HEK293 (cell line): ENCODE data around the gene DIPK1C.

Experiments used
- CTCF ChIA-PET: fragments of 350-600 bp; formaldehyde crosslinking; extraction: SDS; loops from one replicate; lab custom pipeline; 2021; ENCODE audit warnings: antibody characterized with exemption; lab: Yijun Ruan, JAX
- POLR2A ChIA-PET: fragments of 300-600 bp; formaldehyde crosslinking; extraction: SDS; loops from one replicate; lab custom pipeline; 2020; ENCODE audit warnings: antibody characterized with exemption, inconsistent platforms; lab: Yijun Ruan, JAX
- H3K27ac ChIP-seq: fragments of 200-500 bp; sonication (Bioruptor generic); 2 replicates; pipeline ENCODE4 v1.5.1; 2014; ENCODE audit warnings: low read depth, low read length, control low read depth, inconsistent platforms; ENCODE audit errors: extremely low read depth
- H3K36me3 ChIP-seq, 2 experiments: fragments of 200-500 bp in 1 of 2; sonication (Bioruptor generic) in 1 of 2; 1 replicate in 1 of 2; 2 replicates in 1 of 2; pipeline ENCODE4 v1.5.1; 2014 to 2017; ENCODE audit warnings: inconsistent platforms in 2 of 2, low read length in 2 of 2; ENCODE audit not compliant: control insufficient read depth in 2 of 2, insufficient read depth in 1 of 2
- H3K4me1 ChIP-seq: fragments of 200-500 bp; sonication (Bioruptor generic); 2 replicates; pipeline ENCODE4 v1.5.1; 2014; ENCODE audit warnings: mild to moderate bottlenecking, low read length, inconsistent platforms; ENCODE audit not compliant: control insufficient read depth, insufficient read depth
- H3K4me3 ChIP-seq: 2 replicates; pipeline ENCODE4 v1.5.1; 2011; ENCODE audit warnings: low read depth, mild to moderate bottlenecking, control low read depth, low read length, moderate library complexity
- H3K9me3 ChIP-seq: fragments of 200-500 bp; sonication (Bioruptor generic); 2 replicates; pipeline ENCODE4 v1.5.1; 2014; ENCODE audit warnings: low read depth, low read length, inconsistent platforms; ENCODE audit not compliant: control insufficient read depth, insufficient read depth
- AEBP2 ChIP-seq: fragments of 450-650 bp; formaldehyde crosslinking; IDR thresholded peaks from 2 replicates; pipeline ENCODE4 v1.5.1; 2016; ENCODE audit warnings: missing biosample characterization, missing genetic modification characterization, borderline replicate concordance
- CTCF ChIP-seq: fragments of 450-650 bp; formaldehyde crosslinking; IDR thresholded peaks from 2 replicates; pipeline ENCODE4 v1.5.1; 2016; ENCODE audit warnings: missing biosample characterization, missing genetic modification characterization
- GLI4 ChIP-seq: fragments of 450-650 bp; formaldehyde crosslinking; IDR thresholded peaks from 2 replicates; pipeline ENCODE4 v1.5.1; 2016; ENCODE audit warnings: missing biosample characterization, missing genetic modification characterization
- IKZF3 ChIP-seq: fragments of 450-650 bp; IDR thresholded peaks from 2 replicates; pipeline ENCODE4 v1.5.0; 2018; ENCODE audit warnings: missing biosample characterization, mild to moderate bottlenecking, missing genetic modification characterization, moderate library complexity
- KLF9 ChIP-seq: fragments of 450-650 bp; formaldehyde crosslinking; IDR thresholded peaks from 2 replicates; pipeline ENCODE4 v1.5.1; 2016; ENCODE audit warnings: missing biosample characterization, missing genetic modification characterization, low read depth
- PRDM10 ChIP-seq: fragments of 450-650 bp; formaldehyde crosslinking; IDR thresholded peaks from 2 replicates; pipeline ENCODE4 v1.5.1; 2016; ENCODE audit warnings: missing biosample characterization, missing genetic modification characterization
- PRDM6 ChIP-seq: fragments of 450-650 bp; formaldehyde crosslinking; IDR thresholded peaks from 2 replicates; pipeline ENCODE4 v1.5.1; 2017; ENCODE audit warnings: missing biosample characterization, missing genetic modification characterization
- REST ChIP-seq: fragments of 450-650 bp; formaldehyde crosslinking; IDR thresholded peaks from 2 replicates; pipeline ENCODE4 v1.5.1; 2016; ENCODE audit warnings: missing biosample characterization, missing genetic modification characterization
- SP7 ChIP-seq: fragments of 450-650 bp; formaldehyde crosslinking; IDR thresholded peaks from 2 replicates; pipeline ENCODE4 v1.5.1; 2016; ENCODE audit warnings: missing biosample characterization, missing genetic modification characterization
- TCF7L2 ChIP-seq: IDR thresholded peaks from 2 replicates; pipeline ENCODE4 v1.6.1; 2011; ENCODE audit warnings: low read depth, mild to moderate bottlenecking, inconsistent platforms, low read length, moderate library complexity, borderline replicate concordance
- WT1 ChIP-seq: fragments of 450-650 bp; formaldehyde crosslinking; IDR thresholded peaks from 2 replicates; pipeline ENCODE4 v1.5.1; 2016; ENCODE audit warnings: missing biosample characterization, missing genetic modification characterization
- ZBTB6 ChIP-seq: fragments of 450-650 bp; formaldehyde crosslinking; IDR thresholded peaks from 2 replicates; pipeline ENCODE4 v1.5.1; 2017; ENCODE audit warnings: missing biosample characterization, missing genetic modification characterization
- ZNF266 ChIP-seq: fragments of 450-650 bp; formaldehyde crosslinking; IDR thresholded peaks from 2 replicates; pipeline ENCODE4 v1.5.1; 2016; ENCODE audit warnings: missing biosample characterization, missing genetic modification characterization, low read depth
- ZNF354C ChIP-seq: fragments of 450-650 bp; formaldehyde crosslinking; IDR thresholded peaks from 2 replicates; pipeline ENCODE4 v1.5.1; 2016; ENCODE audit warnings: missing biosample characterization, missing genetic modification characterization, low read depth, borderline replicate concordance
- ZNF473 ChIP-seq: fragments of 450-650 bp; formaldehyde crosslinking; IDR thresholded peaks from 2 replicates; pipeline ENCODE4 v1.5.1; 2017; ENCODE audit warnings: missing biosample characterization, missing genetic modification characterization
- ZNF48 ChIP-seq: fragments of 450-650 bp; formaldehyde crosslinking; IDR thresholded peaks from 2 replicates; pipeline ENCODE4 v1.5.1; 2016; ENCODE audit warnings: missing biosample characterization, missing genetic modification characterization
- ZNF501 ChIP-seq: fragments of 450-650 bp; formaldehyde crosslinking; IDR thresholded peaks from 2 replicates; pipeline ENCODE4 v1.5.1; 2016; ENCODE audit warnings: missing biosample characterization, missing genetic modification characterization
- ZNF521 ChIP-seq: fragments of 450-650 bp; formaldehyde crosslinking; IDR thresholded peaks from 2 replicates; pipeline ENCODE4 v1.5.1; 2017; ENCODE audit warnings: missing biosample characterization, mild to moderate bottlenecking, missing genetic modification characterization
- ZNF561 ChIP-seq: fragments of 450-650 bp; IDR thresholded peaks from 2 replicates; pipeline ENCODE4 v1.5.1; 2018; ENCODE audit warnings: missing biosample characterization, missing genetic modification characterization, borderline replicate concordance
- ZNF670 ChIP-seq: fragments of 450-650 bp; formaldehyde crosslinking; IDR thresholded peaks from 2 replicates; pipeline ENCODE4 v1.5.1; 2016; ENCODE audit warnings: missing biosample characterization, missing genetic modification characterization, low read depth
- ZNF704 ChIP-seq: fragments of 450-650 bp; formaldehyde crosslinking; IDR thresholded peaks from 2 replicates; pipeline ENCODE4 v1.5.1; 2016; ENCODE audit warnings: missing biosample characterization, missing genetic modification characterization
- ZNF791 ChIP-seq: fragments of 450-650 bp; formaldehyde crosslinking; IDR thresholded peaks from 2 replicates; pipeline ENCODE4 v1.5.1; 2016; ENCODE audit warnings: missing biosample characterization, missing genetic modification characterization

The DIPK1C gene

GRCh38 chr18:74399091-74399887, 57.8 kb downstream of the DIPK1C start (continued):
- TF ChIP-seq ZNF501 (tag by site-specific recombination) (no peak), GLI4 (tag by site-specific recombination) (no peak), PRDM10 (no peak), ZNF354C (tag by site-specific recombination) (no peak), ZBTB6 (no peak), KLF9 (tag by site-specific recombination) (no peak), ZNF473 (tag by site-specific recombination) (no peak), ZNF266 (no peak), ZNF521 (tag by site-specific recombination) (no peak), ZNF48 (no peak)

GRCh38 chr18:74397572-74397971, 59.5 kb downstream of the DIPK1C start:
- POLR2A ChIA-PET: no interaction called here
- Histone ChIP-seq H3K9me3 (no peaks in the 10 kb centered on the region), H3K36me3 (no peaks in the 10 kb centered on the region), H3K27ac (no peak overlapping the region), H3K4me3 (no peak overlapping the region), H3K4me1 (no peaks in the 10 kb centered on the region)
- CTCF ChIA-PET: no interaction called here
- TF ChIP-seq AEBP2 (tag by site-specific recombination): no peak
- no peak for TF ChIP-seq WT1 (tag by site-specific recombination)
- no peak for TF ChIP-seq ZNF791
- TF ChIP-seq PRDM6 (tag by site-specific recombination): no peak
- TF ChIP-seq ZNF561 (tag by site-specific recombination): no peak
- TF ChIP-seq IKZF3 (tag by site-specific recombination): no peak
- no peak for TF ChIP-seq ZNF670 (tag by site-specific recombination)
- no peak for TF ChIP-seq REST (tag by site-specific recombination)
- no peak for TF ChIP-seq TCF7L2
- TF ChIP-seq CTCF: no peak
- no peak for TF ChIP-seq ZNF704
- no peak for TF ChIP-seq SP7
